ENCODE results near the gene EREG.

GRCh38 chr4:74378573-74378972, 13.6 kb downstream of the EREG start:
- TF ChIP-seq CTCF (IDR thresholded peaks at IDR 0.05): no peak
- TF ChIP-seq POLR2AphosphoS5 (IDR thresholded peaks at IDR 0.05): no peak
